Esophagus (tissue), 2 donors: ENCODE data around the gene ZNF629. TPM values are rescaled to one million over a fixed set of nuclear protein-coding genes. Genes with fewer than 3 reads are reported as not detected.

ENCODE experiments used
- polyA plus RNA-seq, 2 donors: library from polyadenylated mRNA; stranded (reverse); fragments of 200-250 nt; gene quantifications; one replicate each; pipeline ENCODE4 v1.2.3, GENCODE V29; 2013
- donor health status: healthy with polysubstance abuse.
- donor health status: Bipolar disorder and iron deficiency.

The ZNF629 gene
- polyA plus RNA-seq, 2 donors: 3.4 to 4.9 TPM

Other genes starting within 250 kb of the ZNF629 start
- gene ZNF764, start 228.8 kb downstream of the ZNF629 start, polyA plus RNA-seq: 1 to 10 TPM; 2.7 to 3.1 TPM
- 10 to 100 TPM in 1 of 2 donors, 1 to 10 TPM in 1; 8.4 to 16.3 TPM for gene ZNF688, start 215.5 kb downstream of the ZNF629 start, polyA plus RNA-seq
- gene ZNF785, start 201.5 kb downstream of the ZNF629 start, polyA plus RNA-seq: 1 to 10 TPM; 3.2 to 5.9 TPM
- gene ZNF689, start 176.8 kb downstream of the ZNF629 start, polyA plus RNA-seq: 1 to 10 TPM; 1.3 to 2.0 TPM
- 10 to 100 TPM; 26.8 to 51.8 TPM for gene PRR14, start 136.2 kb downstream of the ZNF629 start, polyA plus RNA-seq
- gene FBRS, start 128.8 kb downstream of the ZNF629 start, polyA plus RNA-seq: 10 to 100 TPM; 43.5 to 84.8 TPM
- gene SRCAP, start 88.0 kb downstream of the ZNF629 start, polyA plus RNA-seq: 10 to 100 TPM in 1 of 2 donors, 1 to 10 TPM in 1; 4.9 to 20.9 TPM
- 10 to 100 TPM; 23.2 to 34.8 TPM for gene PHKG2, start 38.8 kb downstream of the ZNF629 start, polyA plus RNA-seq
- 1 to 10 TPM; 3.5 to 6.2 TPM for gene CFAP119, start 25.1 kb downstream of the ZNF629 start, polyA plus RNA-seq
- 10 to 100 TPM; 39.9 to 64.1 TPM for gene RNF40, start 24.9 kb downstream of the ZNF629 start, polyA plus RNA-seq
- gene BCL7C, start 106.9 kb upstream of the ZNF629 start, polyA plus RNA-seq: 10 to 100 TPM; 21.8 to 33.9 TPM
- 1 to 10 TPM; 2.2 to 3.3 TPM for gene CTF1, start 109.4 kb upstream of the ZNF629 start, polyA plus RNA-seq
- gene FBXL19, start 136.4 kb upstream of the ZNF629 start, polyA plus RNA-seq: 10 to 100 TPM; 10.7 to 35.6 TPM
- 10 to 100 TPM in 1 of 2 donors, 1 to 10 TPM in 1; 8.5 to 11.6 TPM for gene ORAI3, start 161.9 kb upstream of the ZNF629 start, polyA plus RNA-seq
- 1 to 10 TPM; 6.8 to 9.6 TPM for gene SETD1A, start 170.5 kb upstream of the ZNF629 start, polyA plus RNA-seq
- 10 to 100 TPM in 1 of 2 donors, 1 to 10 TPM in 1; 6.6 to 12.1 TPM for gene HSD3B7, start 198.0 kb upstream of the ZNF629 start, polyA plus RNA-seq
- gene STX1B, start 223.4 kb upstream of the ZNF629 start, polyA plus RNA-seq: 1 to 10 TPM in 1 of 2 donors, under 1 TPM in 1; 0.29 to 1.6 TPM
- 10 to 100 TPM; 49.7 to 54.1 TPM for gene STX4, start 246.4 kb upstream of the ZNF629 start, polyA plus RNA-seq